NCI-H1694 (cell line): ENCODE results near the gene CHAD.

ENCODE experiments used
- DNase-seq: peaks from one replicate; lab custom pipeline; 2025; lab: John Stamatoyannopoulos, UW

The CHAD gene, protein sequence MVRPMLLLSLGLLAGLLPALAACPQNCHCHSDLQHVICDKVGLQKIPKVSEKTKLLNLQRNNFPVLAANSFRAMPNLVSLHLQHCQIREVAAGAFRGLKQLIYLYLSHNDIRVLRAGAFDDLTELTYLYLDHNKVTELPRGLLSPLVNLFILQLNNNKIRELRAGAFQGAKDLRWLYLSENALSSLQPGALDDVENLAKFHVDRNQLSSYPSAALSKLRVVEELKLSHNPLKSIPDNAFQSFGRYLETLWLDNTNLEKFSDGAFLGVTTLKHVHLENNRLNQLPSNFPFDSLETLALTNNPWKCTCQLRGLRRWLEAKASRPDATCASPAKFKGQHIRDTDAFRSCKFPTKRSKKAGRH

DNA sequence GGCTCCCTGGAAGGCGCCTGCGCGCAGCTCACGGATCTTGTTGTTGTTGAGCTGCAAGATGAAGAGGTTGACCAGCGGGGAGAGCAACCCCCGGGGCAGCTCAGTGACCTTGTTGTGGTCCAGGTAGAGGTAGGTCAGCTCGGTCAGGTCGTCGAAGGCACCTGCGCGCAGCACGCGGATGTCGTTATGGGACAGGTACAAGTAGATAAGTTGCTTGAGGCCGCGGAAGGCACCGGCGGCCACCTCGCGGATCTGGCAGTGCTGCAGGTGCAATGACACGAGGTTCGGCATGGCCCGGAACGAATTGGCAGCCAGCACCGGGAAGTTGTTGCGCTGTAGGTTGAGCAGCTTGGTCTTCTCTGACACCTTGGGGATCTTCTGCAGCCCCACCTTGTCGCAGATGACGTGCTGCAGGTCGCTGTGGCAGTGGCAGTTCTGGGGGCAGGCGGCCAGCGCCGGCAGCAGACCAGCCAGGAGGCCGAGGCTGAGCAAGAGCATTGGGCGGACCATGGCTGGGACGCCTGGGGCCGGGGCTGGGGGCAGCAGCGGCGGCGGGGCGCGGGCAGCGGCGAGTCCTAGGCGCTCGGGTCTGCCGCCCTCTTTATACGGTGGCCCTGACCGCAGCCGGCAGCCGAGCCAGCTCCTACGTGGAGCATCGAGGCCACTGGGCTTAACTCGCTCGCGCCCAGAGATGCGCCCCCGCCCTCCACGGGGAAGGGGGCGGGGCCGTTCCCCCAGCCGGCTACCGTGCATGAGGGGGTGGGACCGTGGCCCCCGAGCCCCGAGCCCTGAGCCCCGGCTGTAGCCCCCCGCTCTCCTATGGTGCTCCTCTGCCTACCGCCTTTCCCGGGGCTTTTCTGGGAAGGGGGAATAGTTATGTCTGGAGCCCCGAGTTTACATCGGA is at the start of gene CHAD:
CHAD (minus strand) TSS at position 577 of the 904 bp plus-strand sequence; CDS start at position 510, 67 bp downstream.
- no peak for DNase-seq

DNA sequence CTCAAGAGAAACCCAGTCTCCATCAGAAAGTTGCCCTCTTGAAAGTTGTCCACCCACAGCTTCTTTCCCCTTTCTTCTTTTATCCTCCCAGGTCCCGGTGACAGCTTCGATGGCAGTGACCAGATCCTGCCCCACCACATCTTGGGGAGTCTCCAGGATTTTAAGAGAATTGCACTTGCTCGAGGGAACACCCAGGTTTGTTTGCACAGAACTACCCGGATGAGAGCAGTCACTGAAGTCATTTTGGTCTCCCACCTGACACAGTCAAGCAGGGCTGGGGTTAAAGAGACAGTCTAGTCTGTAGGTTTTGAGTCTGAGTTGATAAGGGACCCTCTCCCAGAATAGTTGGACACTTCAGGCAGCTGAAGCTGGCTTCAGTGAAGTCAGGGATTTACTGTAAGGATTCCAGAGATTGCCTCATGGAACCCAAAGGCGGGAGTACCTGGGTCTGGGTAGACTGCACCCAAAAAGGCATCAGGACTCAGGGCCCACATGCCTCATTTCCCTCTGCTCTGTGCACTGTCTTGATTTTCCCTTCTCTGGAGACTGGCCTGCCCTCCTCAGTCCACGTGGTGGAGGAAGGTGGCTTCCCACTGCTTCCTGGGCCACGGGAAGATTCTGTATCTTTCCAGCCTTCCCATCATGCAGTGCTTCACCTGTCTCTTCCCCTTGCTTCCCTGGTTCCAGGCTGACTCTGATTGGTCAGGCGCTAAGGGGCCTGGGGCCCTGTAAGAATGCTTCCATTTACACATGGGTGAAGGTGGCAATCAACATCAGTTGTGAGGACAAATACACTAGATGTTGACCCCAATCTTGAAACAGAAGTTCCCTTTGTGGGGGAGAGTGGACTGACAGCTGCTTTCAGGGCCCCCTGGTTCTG is 49.1 kb upstream of the CHAD start:
- no peak for DNase-seq

DNA sequence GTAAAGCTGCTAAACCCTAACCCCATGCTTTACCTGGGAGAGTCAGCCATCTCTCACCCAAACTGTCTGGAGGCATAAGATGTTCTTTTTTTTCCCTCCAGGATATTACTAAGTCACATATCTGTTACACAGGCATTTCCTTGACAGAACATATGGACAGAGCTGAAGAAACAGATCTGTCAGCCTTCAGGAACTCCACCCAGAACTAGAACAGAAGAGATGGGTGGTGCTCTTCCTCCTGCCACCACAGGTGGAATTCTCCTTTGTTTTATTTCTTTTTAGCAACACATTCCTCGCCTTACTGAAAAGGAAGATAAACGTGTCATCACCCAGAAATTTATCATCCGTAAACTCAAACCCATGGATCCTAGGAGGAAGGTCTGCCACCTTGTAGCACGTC is 48.3 kb upstream of the CHAD start:
- DNase-seq: no peak

DNA sequence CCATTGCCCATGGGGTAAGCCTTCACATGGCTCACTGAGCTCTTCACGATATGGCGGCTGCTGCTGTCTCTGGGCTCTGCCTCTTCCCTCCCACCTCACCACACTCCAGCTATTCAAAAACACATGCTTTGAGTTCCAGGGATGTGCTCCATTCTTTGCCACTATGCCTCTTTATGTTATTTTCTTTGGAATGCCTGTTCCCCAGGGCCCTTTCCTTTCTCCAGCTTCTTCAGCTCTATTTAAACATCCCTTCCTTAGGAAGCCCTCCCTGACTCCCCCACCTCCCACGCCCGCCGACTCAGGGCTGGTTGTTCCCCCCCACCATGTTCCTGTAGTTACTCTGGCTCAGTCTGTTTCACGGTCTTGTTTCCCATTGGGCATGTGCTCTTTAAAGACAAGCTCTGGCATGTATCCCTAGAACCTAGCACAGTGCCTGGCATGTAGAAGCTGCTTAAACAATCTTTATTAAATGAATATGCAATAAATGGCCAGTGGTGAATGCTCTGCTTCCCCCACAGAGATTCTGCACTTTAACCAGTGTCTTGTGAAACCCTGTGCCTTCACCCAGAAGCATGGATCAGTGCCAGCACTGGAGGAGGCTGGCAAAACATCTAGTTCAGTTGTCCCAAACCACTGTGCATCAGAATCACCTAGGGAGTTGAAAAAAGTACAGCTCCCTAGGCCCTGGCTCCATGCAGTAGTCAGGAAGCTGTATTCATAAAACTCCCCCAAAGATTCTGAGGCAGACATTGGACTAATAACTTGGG is 46.4 kb upstream of the CHAD start:
- no peak for DNase-seq

DNA sequence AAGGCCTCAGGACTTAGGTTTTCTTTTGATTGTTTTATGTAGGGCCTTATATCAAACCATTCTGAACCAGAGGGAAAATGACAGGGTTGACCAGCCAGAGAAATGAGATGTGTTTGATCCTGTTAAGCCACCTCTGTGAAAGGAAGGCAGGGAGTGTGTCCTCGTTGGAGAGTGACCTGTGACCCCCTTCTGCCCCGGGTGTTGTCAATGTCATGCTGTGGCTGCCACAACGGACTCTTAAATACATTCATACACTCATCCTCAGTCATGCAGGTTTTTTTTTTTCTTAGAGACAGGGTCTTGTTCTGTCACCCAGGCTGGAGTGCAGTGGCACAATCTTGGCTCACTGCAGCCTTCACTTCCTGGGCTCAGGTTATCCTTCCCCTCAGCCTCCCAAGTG is 45.7 kb upstream of the CHAD start:
- no peak for DNase-seq

DNA sequence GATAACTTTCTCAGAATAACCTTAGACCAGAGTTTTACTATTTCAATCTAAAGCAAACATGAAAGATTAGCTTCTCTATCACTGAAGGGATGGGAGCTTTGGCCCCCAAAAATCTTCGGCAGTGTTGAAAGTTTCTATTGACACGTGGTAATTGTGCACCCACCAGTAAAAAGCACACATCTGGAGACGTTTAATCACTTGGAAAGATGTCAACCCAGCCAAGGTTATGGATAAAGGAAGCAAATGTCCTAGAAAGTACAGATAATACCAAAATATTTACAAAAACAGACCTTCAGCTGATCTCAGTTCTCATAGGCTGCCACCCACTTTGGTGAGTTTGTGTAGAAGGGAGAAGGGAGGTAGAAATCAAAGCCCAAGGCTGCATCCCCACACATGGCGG is 44.8 kb upstream of the CHAD start:
- no peak for DNase-seq

DNA sequence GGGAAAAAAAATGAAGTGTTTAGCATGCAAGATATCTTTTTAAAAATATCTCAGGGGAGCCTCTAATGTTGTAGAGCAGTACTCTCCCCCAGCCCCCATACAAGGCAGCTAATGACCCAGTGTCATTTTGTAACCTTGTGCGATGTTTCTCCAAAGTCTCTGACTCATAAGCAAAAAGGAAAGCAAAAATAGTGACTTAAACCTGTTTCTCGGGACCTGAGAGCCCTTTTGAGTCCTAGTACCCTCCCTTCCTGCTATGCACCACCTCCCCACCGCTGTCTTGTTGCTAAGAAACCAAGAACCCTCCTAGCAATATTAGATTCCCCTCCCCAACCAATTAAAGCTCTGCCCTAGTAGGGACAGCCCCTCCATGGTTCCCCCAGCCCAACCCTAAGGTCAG is 42.4 kb upstream of the CHAD start:
- DNase-seq: no peak

DNA sequence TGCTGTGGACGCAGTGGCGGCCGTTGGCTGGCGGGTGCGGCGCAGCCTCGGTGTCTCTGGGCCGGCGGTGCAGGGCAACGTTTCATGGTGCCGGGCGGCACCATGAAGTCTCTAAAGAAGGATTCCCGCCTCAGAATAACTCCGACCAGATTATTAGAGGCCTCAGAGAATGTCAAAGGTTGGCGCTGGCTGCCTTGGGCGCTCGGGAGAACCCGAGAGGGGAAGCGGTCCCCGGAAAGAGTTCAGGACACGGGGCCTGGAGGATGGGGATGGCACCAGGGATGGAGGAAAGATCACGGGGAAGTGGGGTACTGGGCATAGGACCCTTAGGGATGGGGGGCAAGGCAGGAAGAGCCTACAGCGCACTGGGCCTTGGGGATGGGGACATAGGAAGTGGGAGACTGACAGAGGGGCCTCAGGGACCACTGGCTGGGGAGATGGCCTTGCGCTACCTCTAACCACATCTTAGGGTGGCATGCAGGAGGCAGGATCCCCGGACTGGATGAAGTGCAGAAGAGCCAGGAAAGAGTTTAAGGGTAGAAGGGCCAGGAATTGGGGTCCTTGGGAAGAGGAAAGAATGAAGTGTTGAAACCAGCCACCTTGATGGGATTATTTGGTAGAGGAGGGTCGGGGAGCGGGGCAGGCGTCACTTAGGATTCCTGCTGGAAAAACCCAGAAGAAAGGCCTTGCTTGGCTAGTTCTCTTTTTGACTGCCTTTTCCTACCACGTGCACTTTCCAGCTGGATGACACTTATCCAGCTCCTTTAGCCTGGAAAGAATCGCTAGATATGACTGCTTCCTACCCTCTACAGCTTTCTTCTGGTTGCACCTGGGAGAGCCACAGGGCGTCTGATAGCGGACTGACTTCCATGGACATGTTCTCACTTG is 40.1 kb upstream of the CHAD start:
- DNase-seq: no peak

DNA sequence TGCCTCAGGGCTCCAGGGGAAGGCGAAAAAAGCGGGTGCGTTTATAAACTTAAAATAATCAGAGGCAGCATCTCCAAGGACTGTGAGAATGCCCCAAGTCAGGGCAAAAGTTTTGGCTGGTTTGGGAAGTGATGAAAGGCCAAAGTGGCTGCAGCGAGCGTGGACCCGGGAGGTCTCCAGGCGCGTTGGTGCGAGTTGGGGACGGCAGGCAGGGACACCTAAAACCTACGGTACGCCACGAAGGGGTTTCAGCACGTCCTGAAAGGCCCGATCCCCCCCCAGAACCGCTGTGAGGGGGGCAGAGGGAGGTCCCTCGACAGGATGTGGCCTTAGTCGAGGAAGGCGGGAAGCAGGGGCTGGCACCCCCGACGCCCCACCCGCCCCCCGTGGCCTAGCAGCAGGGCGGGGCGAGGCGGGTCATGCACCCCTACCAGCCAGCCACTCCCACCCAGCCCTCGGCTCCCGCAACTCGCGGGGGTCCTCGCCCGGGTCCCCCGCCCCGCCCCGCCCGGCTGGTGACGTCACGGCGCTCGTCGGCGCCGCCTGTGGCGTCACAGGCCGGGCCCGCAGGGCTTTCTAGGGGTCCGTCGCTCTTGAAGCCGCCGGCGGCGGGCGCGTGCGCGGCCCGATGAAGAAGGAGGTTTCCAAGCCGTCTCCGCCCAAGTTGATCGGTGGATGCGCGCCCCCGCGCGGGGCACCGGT is 39.3 kb upstream of the CHAD start, which contains the start of gene MYCBPAP:
MYCBPAP (plus strand) TSS at position 569 of the 702 bp plus-strand sequence. CDS start 236 bp downstream, outside the sequence.
- no peak for DNase-seq

DNA sequence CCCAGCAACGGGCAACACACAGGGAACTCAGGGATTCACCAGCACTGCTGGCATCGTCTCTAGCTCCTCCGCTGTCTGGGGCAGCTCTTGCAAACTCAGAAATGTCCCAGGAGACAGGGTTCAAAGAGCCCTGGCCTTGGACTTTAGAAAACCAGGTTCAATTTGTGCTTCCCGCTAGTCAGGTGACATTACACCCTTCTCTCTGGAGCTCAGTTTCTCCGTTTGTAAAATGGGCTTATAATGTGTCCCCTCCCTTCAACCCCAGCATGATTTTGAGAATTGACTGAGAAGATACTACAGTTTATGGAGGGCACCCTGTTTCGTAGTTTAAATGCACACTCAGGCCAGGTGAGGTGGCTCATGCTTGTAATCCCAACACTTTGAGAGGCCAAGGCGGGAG is 37.6 kb upstream of the CHAD start:
- no peak for DNase-seq

DNA sequence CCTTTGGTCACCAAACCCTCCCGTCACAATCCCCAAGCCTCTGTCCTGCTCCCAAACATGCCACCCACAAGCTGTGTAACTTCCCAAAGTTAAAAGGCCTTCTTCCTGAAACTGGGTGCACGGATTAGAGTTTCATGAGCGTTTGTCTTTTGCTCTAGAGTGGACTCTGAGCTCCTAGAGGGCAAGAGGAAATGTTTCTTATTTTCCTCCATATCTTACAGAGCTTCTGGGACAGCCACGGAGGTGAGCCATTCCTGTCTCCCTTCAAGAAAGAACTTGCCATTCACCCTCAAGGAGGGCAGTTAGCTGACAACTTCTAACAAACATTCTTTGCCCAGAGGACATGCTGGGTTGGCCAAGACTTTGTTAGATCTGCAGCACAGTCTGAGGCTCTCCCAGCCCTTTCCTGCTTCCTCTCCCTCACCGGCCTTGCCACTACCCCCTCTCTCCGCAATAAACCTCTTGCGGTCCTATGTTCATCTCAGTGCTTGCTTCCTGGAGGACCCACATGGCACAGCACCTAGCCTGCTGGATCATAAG is 37.0 kb upstream of the CHAD start:
- DNase-seq: no peak

DNA sequence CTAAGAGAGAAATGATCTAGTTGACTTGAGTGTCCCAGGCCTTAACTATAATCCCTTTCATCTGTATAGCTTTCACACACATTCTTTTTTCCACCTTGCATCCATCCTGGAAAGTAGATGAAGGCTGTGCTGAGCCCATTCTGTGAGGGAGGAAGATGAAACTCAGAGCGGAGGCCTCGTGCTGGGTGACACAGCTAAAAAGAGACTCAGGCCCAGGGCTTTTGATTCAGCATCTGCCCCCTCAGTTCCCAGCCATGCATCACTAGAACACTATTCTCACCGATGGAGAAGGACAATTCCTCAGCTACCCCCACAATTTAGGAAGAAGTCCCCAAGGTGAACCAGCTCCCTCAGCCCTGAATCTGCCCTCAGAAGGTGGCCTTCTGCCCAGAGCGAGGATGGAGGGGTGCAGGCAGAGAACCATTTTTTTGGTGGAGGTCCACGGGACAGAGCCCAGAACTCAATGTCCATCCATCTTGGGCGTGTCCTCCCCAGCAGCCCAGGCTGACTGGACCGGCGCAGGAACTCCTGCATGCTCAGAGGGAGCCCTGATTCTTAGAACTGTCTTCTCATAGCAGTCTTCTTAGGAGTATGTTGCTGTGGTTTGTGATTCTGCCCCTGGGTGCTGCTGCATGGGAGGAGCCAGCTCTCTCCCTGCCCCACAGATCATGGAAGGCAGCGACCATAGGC is 33.8 kb upstream of the CHAD start:
- DNase-seq: no peak

DNA sequence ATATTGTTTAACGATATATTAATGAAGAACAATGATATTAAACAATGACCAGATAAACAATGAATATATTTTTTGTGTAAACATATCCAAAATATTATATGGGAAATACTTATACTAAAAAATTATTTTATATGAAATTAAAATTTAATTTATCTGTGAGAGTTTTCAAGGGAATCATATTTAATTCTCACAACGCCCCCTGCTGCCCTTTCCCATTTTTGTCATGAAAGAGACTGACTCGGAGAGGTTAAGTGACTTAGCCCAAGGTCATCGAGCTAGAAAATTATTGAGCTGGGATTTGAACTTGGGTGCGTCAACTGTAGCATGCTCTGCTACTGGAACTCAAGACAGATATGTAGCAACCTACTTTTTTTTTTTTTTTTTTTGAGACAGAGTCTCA is 32.4 kb upstream of the CHAD start:
- DNase-seq: peak; percentile 43

DNA sequence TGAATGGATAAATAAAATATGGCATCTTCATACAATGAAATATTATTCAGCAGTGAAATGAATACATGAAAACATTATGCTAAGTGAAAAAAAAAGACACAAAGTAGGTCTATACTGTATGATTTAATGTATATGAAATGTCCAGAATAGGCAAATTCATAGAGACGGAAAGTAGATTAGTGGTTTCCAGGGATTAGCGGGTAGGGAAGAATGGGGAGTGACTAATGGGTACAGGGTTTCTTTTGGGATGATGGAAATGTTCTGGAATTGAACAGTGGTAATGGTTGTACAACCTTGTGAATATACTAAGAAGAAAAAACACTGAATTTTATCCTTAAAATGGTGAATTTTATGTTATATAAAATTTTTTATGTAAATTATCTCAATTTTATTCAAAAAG is 31.0 kb upstream of the CHAD start:
- DNase-seq: no peak

DNA sequence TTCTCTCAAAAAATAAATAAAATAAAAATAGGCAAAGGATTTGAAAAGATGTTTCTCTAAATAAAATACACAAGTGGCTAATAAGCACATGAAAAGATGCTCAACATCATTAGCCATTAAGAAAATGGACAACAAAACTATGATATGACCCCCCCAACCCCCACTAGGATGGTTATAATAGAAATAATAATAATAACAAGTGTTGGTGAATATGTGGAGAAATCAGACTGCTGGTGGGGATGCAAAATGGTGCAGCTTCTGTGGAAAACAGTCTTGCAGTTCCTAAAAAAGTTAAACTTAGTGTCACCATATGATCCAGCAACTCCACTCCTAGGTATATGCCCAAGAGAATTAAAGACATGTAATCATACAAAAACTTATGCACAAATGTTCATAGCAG is 30.6 kb upstream of the CHAD start:
- no peak for DNase-seq

DNA sequence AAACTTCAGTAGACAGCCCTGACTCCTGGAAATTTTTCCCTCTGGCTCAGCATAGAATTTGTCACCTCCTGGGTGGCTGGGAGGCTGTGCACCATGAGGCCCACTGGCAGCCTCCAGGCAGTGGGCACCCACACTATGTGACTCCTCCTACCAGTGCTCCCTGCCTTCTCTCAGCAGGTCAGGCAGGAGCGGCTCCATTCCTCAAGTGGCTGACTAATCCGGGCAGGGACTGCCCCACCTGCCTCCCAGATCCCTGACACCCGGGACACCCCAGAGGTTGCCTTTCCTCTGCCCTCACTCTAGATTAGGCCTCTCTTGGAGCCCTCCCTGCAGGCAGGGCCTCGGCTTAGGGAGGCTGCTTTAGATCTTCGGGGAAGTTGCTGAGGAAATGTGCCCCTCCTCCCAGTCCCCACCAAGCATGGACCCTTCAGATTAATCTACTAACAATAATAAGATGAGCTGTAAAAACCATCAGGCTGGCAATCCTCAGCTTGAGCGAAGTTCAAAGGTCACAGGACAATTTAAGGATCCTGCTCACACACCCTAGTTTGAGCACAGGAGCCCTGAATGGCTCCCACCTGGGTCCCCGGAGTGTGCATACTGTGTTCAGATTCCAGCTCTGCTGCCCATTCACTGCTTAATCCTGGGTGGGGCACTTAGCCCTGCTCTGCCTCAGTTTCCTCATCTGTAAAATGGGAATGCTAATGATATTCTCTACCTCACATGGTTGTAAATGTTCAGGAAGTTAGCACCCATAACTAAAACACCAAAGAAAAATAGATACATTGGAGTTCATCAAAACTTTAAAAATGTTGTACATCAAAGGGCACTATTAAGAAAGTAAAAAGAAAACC is 29.6 kb upstream of the CHAD start:
- DNase-seq: no peak

DNA sequence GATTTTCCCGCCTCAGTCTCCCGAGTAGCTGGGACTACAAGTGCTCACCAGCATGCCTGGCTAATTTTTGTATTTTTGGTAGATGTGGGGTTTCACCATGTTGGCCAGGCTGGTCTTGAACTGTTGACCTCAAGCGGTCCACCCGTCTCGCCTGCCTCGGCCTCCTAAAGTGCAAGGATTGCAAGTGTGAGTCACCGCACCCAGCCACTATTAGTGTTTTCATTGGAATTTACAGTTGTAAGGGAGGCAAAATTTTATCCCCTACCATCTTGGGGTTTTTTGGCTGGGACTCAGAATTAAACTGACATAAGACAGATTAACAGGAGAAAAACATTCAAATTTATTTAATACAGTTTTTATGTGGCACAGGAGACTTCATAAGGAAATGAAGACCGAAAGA is 27.2 kb upstream of the CHAD start:
- DNase-seq: no peak
